NB4 (cell line): ENCODE results near the gene KRT12.

Experiments
- POLR2A ChIP-seq: IDR thresholded peaks from 2 replicates; pipeline ENCODE4 v1.6.1; 2011; ENCODE audit warnings: mild to moderate bottlenecking; ENCODE audit not compliant: insufficient read length; ENCODE audit errors: extremely low read depth
- TF ChIP-seq, protein P1 (sequence below): IDR thresholded peaks from one replicate; pipeline ENCODE4 v1.5.1; 2012; ENCODE audit warnings: low read depth, low read length

- TF ChIP-seq POLR2A, result no peak
- TF ChIP-seq, protein P1, sequence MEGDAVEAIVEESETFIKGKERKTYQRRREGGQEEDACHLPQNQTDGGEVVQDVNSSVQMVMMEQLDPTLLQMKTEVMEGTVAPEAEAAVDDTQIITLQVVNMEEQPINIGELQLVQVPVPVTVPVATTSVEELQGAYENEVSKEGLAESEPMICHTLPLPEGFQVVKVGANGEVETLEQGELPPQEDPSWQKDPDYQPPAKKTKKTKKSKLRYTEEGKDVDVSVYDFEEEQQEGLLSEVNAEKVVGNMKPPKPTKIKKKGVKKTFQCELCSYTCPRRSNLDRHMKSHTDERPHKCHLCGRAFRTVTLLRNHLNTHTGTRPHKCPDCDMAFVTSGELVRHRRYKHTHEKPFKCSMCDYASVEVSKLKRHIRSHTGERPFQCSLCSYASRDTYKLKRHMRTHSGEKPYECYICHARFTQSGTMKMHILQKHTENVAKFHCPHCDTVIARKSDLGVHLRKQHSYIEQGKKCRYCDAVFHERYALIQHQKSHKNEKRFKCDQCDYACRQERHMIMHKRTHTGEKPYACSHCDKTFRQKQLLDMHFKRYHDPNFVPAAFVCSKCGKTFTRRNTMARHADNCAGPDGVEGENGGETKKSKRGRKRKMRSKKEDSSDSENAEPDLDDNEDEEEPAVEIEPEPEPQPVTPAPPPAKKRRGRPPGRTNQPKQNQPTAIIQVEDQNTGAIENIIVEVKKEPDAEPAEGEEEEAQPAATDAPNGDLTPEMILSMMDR, result no peak
These were observed 18.3 kb downstream of the KRT12 start for GRCh38 chr17:40848583-40849235.
